Measurements from ENCODE around the gene TTC39C.

DNA sequence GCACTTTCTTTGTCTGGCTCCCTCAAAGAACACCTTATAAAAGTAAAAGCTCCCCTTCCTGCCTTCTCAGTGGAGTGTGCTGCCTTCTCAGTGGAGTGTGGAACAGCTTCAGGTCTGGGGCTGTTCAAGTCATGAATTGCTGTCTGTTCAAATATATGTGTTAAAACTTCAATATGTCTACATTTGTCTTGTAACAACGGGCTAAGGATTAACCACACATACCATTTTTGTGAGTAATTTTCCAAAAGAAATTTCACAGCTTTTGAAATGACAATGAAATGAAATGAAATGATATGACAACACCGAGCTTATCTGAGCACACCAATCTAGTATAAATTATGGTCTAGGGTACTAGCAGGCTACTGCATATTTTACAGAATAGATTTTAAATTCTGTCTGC is 167.3 kb downstream of the TTC39C start:
- no peak for TF ChIP-seq POLR2A (IDR thresholded peaks at IDR 0.05)
- TF ChIP-seq, protein P1, sequence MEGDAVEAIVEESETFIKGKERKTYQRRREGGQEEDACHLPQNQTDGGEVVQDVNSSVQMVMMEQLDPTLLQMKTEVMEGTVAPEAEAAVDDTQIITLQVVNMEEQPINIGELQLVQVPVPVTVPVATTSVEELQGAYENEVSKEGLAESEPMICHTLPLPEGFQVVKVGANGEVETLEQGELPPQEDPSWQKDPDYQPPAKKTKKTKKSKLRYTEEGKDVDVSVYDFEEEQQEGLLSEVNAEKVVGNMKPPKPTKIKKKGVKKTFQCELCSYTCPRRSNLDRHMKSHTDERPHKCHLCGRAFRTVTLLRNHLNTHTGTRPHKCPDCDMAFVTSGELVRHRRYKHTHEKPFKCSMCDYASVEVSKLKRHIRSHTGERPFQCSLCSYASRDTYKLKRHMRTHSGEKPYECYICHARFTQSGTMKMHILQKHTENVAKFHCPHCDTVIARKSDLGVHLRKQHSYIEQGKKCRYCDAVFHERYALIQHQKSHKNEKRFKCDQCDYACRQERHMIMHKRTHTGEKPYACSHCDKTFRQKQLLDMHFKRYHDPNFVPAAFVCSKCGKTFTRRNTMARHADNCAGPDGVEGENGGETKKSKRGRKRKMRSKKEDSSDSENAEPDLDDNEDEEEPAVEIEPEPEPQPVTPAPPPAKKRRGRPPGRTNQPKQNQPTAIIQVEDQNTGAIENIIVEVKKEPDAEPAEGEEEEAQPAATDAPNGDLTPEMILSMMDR (IDR thresholded peaks at IDR 0.05) = no peak
